IMR-90 (cell line): ENCODE results near the gene PGGHG. TPM values are rescaled to one million over a fixed set of nuclear protein-coding genes. Genes with fewer than 3 reads are reported as not detected.

Experiments
- ATAC-seq: fragments of 200-7000 bp; cut with Tn5 transposase; 2 replicates; pipeline ENCODE4 v1.9.1; 2020; ENCODE audit warnings: low read depth, mild to moderate bottlenecking, moderate library complexity
- BruUV-seq: library from RNA; stranded (reverse); fragments of 400-500 nt; replicated peaks from 2 replicates; lab custom pipeline; 2021; lab: Mats Ljungman, UMichigan
- CTCF ChIA-PET: fragments of 300-600 bp; formaldehyde crosslinking; extraction: SDS; loops from one replicate; lab custom pipeline; 2021; ENCODE audit warnings: antibody characterized with exemption; lab: Yijun Ruan, JAX
- POLR2A ChIA-PET: fragments of 300-600 bp; sonication (Branson Sonifier 250); formaldehyde crosslinking; loops from one replicate; lab custom pipeline; 2022; ENCODE audit warnings: antibody characterized with exemption; ENCODE audit not compliant: unreplicated experiment; lab: Charles Lee
- DNase-seq: peaks from one replicate; pipeline ENCODE4 v3.0.0; 2013
- H2AFZ ChIP-seq: replicated peaks from 2 replicates; pipeline ENCODE3; 2013; ENCODE audit warnings: low read length, mild to moderate bottlenecking; ENCODE audit not compliant: poor library complexity
- H2AK5ac ChIP-seq: 2 replicates; pipeline ENCODE4 v1.6.1; 2013; ENCODE audit warnings: low read depth, low read length, inconsistent platforms
- H2AK9ac ChIP-seq: replicated peaks from 2 replicates; pipeline ENCODE3; 2013; ENCODE audit warnings: mild to moderate bottlenecking, low read depth, low read length, moderate library complexity; ENCODE audit not compliant: poor library complexity
- H2BK120ac ChIP-seq: 2 replicates; pipeline ENCODE4 v1.6.1; 2013; ENCODE audit warnings: low read depth, low read length, inconsistent platforms
- H2BK15ac ChIP-seq: 3 replicates; pipeline ENCODE4 v1.6.1; 2013; ENCODE audit warnings: low read depth, low read length, inconsistent platforms
- H2BK20ac ChIP-seq: 2 replicates; pipeline ENCODE4 v1.6.1; 2013; ENCODE audit warnings: low read depth, mild to moderate bottlenecking, inconsistent platforms, low read length, moderate library complexity
- H2BK5ac ChIP-seq: 2 replicates; pipeline ENCODE4 v1.6.1; 2013; ENCODE audit warnings: mild to moderate bottlenecking, low read depth, low read length, inconsistent platforms; ENCODE audit not compliant: poor library complexity, severe bottlenecking
- H3K14ac ChIP-seq: replicated peaks from 2 replicates; pipeline ENCODE4 v1.6.1; 2013; ENCODE audit warnings: low read depth, low read length, inconsistent platforms
- H3K18ac ChIP-seq: 2 replicates; pipeline ENCODE4 v1.6.1; 2013; ENCODE audit warnings: low read depth, low read length, control low read depth
- H3K23ac ChIP-seq: 2 replicates; pipeline ENCODE4 v1.6.1; 2013; ENCODE audit warnings: low read depth, low read length, inconsistent platforms
- H3K27ac ChIP-seq: 2 replicates; pipeline ENCODE4 v1.5.1; 2013; ENCODE audit warnings: mild to moderate bottlenecking, control low read depth, low read length; ENCODE audit not compliant: insufficient read depth
- H3K27me3 ChIP-seq: 2 replicates; pipeline ENCODE4 v1.6.1; 2013; ENCODE audit warnings: low read length; ENCODE audit not compliant: control insufficient read depth, insufficient read depth
- H3K36me3 ChIP-seq: 2 replicates; pipeline ENCODE4 v1.6.1; 2013; ENCODE audit warnings: low read length, mixed read lengths; ENCODE audit not compliant: control insufficient read depth, insufficient read depth
- H3K4ac ChIP-seq: 2 replicates; pipeline ENCODE4 v1.6.1; 2013; ENCODE audit warnings: low read depth, low read length, inconsistent platforms
- H3K4me1 ChIP-seq: 2 replicates; pipeline ENCODE4 v1.6.1; 2013; ENCODE audit warnings: low read length, mixed read lengths; ENCODE audit not compliant: control insufficient read depth, insufficient read depth
- H3K4me2 ChIP-seq: 2 replicates; pipeline ENCODE4 v1.6.1; 2013; ENCODE audit warnings: low read depth, mild to moderate bottlenecking, control low read depth, low read length, moderate library complexity
- H3K4me3 ChIP-seq: 2 replicates; pipeline ENCODE4 v1.5.1; 2013; ENCODE audit warnings: low read depth, mild to moderate bottlenecking, control low read depth, low read length, moderate library complexity; ENCODE audit not compliant: insufficient read depth
- H3K56ac ChIP-seq: 2 replicates; pipeline ENCODE4 v1.6.1; 2013; ENCODE audit warnings: low read length, inconsistent platforms; ENCODE audit not compliant: insufficient read depth; ENCODE audit errors: extremely low read depth
- H3K79me1 ChIP-seq, 2 experiments: 2 replicates each; pipeline ENCODE4 v1.6.1; 2013; ENCODE audit warnings: low read length in 2 of 2, inconsistent platforms in 1 of 2, low read depth in 1 of 2
- H3K9ac ChIP-seq: 2 replicates; pipeline ENCODE4 v1.6.1; 2013; ENCODE audit warnings: low read depth, low read length, control low read depth
- H3K9me1 ChIP-seq: 2 replicates; pipeline ENCODE4 v1.6.1; 2013; ENCODE audit warnings: low read length, inconsistent platforms; ENCODE audit not compliant: insufficient read depth
- H3K9me3 ChIP-seq: 2 replicates; pipeline ENCODE4 v1.6.1; 2013; ENCODE audit warnings: low read length; ENCODE audit not compliant: control insufficient read depth, insufficient read depth
- H4K20me1 ChIP-seq: 2 replicates; pipeline ENCODE4 v1.6.1; 2013; ENCODE audit warnings: low read length, inconsistent platforms; ENCODE audit not compliant: insufficient read depth
- H4K5ac ChIP-seq: 2 replicates; pipeline ENCODE4 v1.6.1; 2013; ENCODE audit warnings: mild to moderate bottlenecking, low read depth, low read length, control low read depth
- H4K8ac ChIP-seq, 2 experiments: 2 replicates each; pipeline ENCODE4 v1.6.1; 2013; ENCODE audit warnings: low read depth in 2 of 2, low read length in 2 of 2, control low read depth in 1 of 2, inconsistent platforms in 1 of 2
- H4K91ac ChIP-seq: 2 replicates; pipeline ENCODE4 v1.6.1; 2013; ENCODE audit warnings: low read depth, low read length, inconsistent platforms; ENCODE audit not compliant: insufficient read depth
- BHLHE40 ChIP-seq: fragments of 150-350 bp; IDR thresholded peaks from 2 replicates; pipeline ENCODE4 v1.6.1; 2016; ENCODE audit warnings: mild to moderate bottlenecking, low read depth, low read length
- CHD1 ChIP-seq: IDR thresholded peaks from 2 replicates; pipeline ENCODE4 v1.6.1; 2012; ENCODE audit warnings: low read depth, low read length, improper control_type of control experiment
- CTCF ChIP-seq: conservative IDR thresholded peaks from 2 replicates; pipeline ENCODE4 v1.5.1; 2012; ENCODE audit warnings: mild to moderate bottlenecking, low read depth, low read length, improper control_type of control experiment
- ELK1 ChIP-seq: fragments of 150-350 bp; IDR thresholded peaks from 2 replicates; pipeline ENCODE4 v1.6.1; 2016; ENCODE audit warnings: low read depth, mild to moderate bottlenecking, low read length, moderate library complexity, borderline replicate concordance
- FOS ChIP-seq: fragments of 150-350 bp; IDR thresholded peaks from 2 replicates; pipeline ENCODE4 v1.6.1; 2016; ENCODE audit warnings: low read depth, low read length
- MAFK ChIP-seq: IDR thresholded peaks from 2 replicates; pipeline ENCODE4 v1.6.1; 2012; ENCODE audit warnings: low read depth, low read length, improper control_type of control experiment
- MAZ ChIP-seq: IDR thresholded peaks from 2 replicates; pipeline ENCODE4 v1.6.1; 2012; ENCODE audit warnings: low read depth, mild to moderate bottlenecking, low read length, improper control_type of control experiment, moderate library complexity, borderline replicate concordance
- MXI1 ChIP-seq: IDR thresholded peaks from 2 replicates; pipeline ENCODE4 v1.6.1; 2012; ENCODE audit warnings: low read depth, mild to moderate bottlenecking, low read length, moderate library complexity, borderline replicate concordance
- NFE2L2 ChIP-seq: fragments of 150-350 bp; IDR thresholded peaks from 2 replicates; pipeline ENCODE4 v1.6.1; 2016; ENCODE audit warnings: low read depth, mild to moderate bottlenecking, low read length
- POLR2A ChIP-seq: IDR thresholded peaks from 2 replicates; pipeline ENCODE4 v1.6.1; 2012; ENCODE audit warnings: mild to moderate bottlenecking, low read depth, low read length
- RAD21 ChIP-seq: IDR thresholded peaks from 2 replicates; pipeline ENCODE4 v1.6.1; 2012; ENCODE audit warnings: low read length, improper control_type of control experiment
- RCOR1 ChIP-seq: IDR thresholded peaks from 2 replicates; pipeline ENCODE4 v1.6.1; 2012; ENCODE audit warnings: mild to moderate bottlenecking, low read length, improper control_type of control experiment; ENCODE audit not compliant: insufficient replicate concordance
- RFX5 ChIP-seq: IDR thresholded peaks from 2 replicates; pipeline ENCODE4 v1.8.0; 2012; ENCODE audit warnings: low read depth, mild to moderate bottlenecking, low read length, moderate library complexity
- SMC3 ChIP-seq: fragments of 150-350 bp; IDR thresholded peaks from 2 replicates; pipeline ENCODE4 v1.6.1; 2016; ENCODE audit warnings: low read depth, mild to moderate bottlenecking, antibody characterized with exemption, low read length, moderate library complexity
- USF2 ChIP-seq: fragments of 150-350 bp; IDR thresholded peaks from 2 replicates; pipeline ENCODE4 v1.6.1; 2017; ENCODE audit warnings: mild to moderate bottlenecking, antibody characterized with exemption, low read length, low read depth
- WGBS, 2 experiments: methylation state at CpG; one replicate each; pipeline versions ENCODE4 v1.1.5 to v1.1.7; 2013; ENCODE audit warnings: missing lambda C conversion rate in 2 of 2; ENCODE audit not compliant: insufficient read length in 1 of 2; ENCODE audit errors: extremely low coverage in 2 of 2; 5-methylcytosine and 5-hydroxymethylcytosine counted together
- dilution Hi-C: fragments of 300-500 bp; cut with HindIII; formaldehyde crosslinking; loops from one replicate; pipeline ENCODE4 v1.14.3; 2018; ENCODE audit warnings: low sequenced_read_pairs; ENCODE audit not compliant: unreplicated experiment
- in situ Hi-C: fragments of 300-500 bp; cut with MboI; formaldehyde crosslinking; loops from 3 replicates; pipeline ENCODE4 v1.14.3; 2019; ENCODE audit warnings: low sequenced_read_pairs, inconsistent platforms, mixed read lengths
- intact Hi-C: fragments of 100-400 bp; cut with micrococcal nuclease; formaldehyde crosslinking; loops from 2 replicates; pipeline ENCODE4 v1.10.0; 2022
- polyA plus RNA-seq, 3 experiments: library from polyadenylated mRNA; depleted of rRNA; stranded (reverse); fragments of >200 nt; gene quantifications; 2 replicates each; pipeline ENCODE4 v1.2.3, GENCODE V29; 2012; ENCODE audit warnings: low replicate concordance in 1 of 3
- total RNA-seq: library from RNA; depleted of rRNA; stranded (reverse); fragments of >200 nt; gene quantifications from 2 replicates; pipeline ENCODE4 v1.2.3, GENCODE V29; 2012

Gene PGGHG
- total and polyA plus RNA-seq, 2 of the 4 experiments (the other 2 are of a cell fraction): 1.8 to 17.0 TPM

GRCh38 chr11:296171-297050 is 7.5 kb downstream of the PGGHG start:
- H2BK15ac ChIP-seq: no peak overlapping the region
- no peak overlapping the region for H3K4me2 ChIP-seq
- H2AK5ac ChIP-seq: no peak overlapping the region
- H3K4me1 ChIP-seq: no peaks in the 10 kb centered on the region; the same call in 1 of the 2 replicates
- H3K9me3 ChIP-seq: no peaks in the 10 kb centered on the region
- H3K9ac ChIP-seq: no peak overlapping the region
- DNase-seq: no peak
- H3K36me3 ChIP-seq: peaks cover 16% of the 10 kb centered on the region
- no peak overlapping the region for H3K23ac ChIP-seq
- 77% methylated on average over 14 of the region's 35 CpGs; no CpG with 5 or more reads in 1 of the 2 experiments for WGBS, 2 experiments
- no peak overlapping the region for H3K4me3 ChIP-seq
- no peak overlapping the region for H2BK20ac ChIP-seq
- intact Hi-C loops: no loop called here
- H4K8ac ChIP-seq: no peak overlapping the region
- CTCF ChIA-PET: no interaction called here
- no peak overlapping the region for H2BK5ac ChIP-seq
- H3K18ac ChIP-seq: no peak overlapping the region
- no peak overlapping the region for H4K5ac ChIP-seq
- no peaks in the 10 kb centered on the region for H3K9me1 ChIP-seq
- POLR2A ChIA-PET: no interaction called here
- BruUV-seq: no TSS peak
- H3K27me3 ChIP-seq: peaks cover 8% of the 10 kb centered on the region
- no peaks in the 10 kb centered on the region for H4K20me1 ChIP-seq
- H4K91ac ChIP-seq: no peak overlapping the region
- H2BK120ac ChIP-seq: no peak overlapping the region
- H3K27ac ChIP-seq: no peak overlapping the region
- H3K56ac ChIP-seq: no peak overlapping the region
- in situ Hi-C loops: no loop called here
- no peak for ATAC-seq
- H3K4ac ChIP-seq: no peak overlapping the region
- H2AFZ ChIP-seq: no peak overlapping the region
- no peak overlapping the region for H2AK9ac ChIP-seq
- H3K79me1 ChIP-seq: no peaks in the 10 kb centered on the region
- H3K14ac ChIP-seq: no peak overlapping the region
- dilution Hi-C loops: no loop called here
- TF ChIP-seq BHLHE40 (no peak), MAFK (no peak), POLR2A (no peak), SMC3 (no peak), RFX5 (no peak), RAD21 (no peak), NFE2L2 (no peak), CHD1 (no peak), MAZ (no peak), USF2 (no peak), ELK1 (no peak), RCOR1 (no peak), CTCF (no peak), MXI1 (no peak), FOS (no peak)
